ENCODE results near the gene NEDD8.

DNA sequence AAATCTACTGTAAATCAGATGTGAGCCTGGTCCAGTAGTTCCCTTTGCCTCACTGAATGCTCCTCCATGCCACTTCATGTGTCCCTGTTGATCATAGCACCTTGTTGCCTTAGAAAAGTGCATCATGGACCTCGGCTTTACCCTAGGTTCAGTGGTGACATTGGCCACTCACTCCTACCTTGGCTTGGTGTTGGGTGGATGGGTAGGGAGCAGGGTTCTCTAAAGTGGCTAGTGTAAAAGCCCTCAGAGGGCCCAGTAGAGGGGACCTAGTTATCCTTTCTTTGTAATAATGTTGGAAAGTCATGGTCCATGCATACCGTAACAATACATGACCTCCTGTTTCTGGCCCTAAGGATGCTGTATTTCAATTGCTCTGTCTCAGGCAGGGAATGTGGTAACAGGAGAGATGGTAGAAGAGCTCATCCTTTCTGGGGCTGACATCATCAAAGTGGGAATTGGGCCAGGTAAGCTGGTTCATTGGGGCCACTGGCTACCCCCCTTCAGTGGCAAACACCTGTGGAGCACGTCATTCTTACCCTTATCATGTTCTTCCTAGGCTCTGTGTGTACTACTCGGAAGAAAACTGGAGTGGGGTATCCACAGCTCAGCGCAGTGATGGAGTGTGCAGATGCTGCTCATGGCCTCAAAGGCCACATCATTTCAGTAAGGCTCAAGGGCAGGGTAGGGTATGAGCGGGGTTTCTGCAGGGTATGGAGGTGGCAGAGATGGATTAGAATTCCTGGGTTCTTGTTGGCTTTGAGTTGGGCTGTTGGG is 4.7 kb upstream of the NEDD8 start:
- TF ChIP-seq, protein P1, sequence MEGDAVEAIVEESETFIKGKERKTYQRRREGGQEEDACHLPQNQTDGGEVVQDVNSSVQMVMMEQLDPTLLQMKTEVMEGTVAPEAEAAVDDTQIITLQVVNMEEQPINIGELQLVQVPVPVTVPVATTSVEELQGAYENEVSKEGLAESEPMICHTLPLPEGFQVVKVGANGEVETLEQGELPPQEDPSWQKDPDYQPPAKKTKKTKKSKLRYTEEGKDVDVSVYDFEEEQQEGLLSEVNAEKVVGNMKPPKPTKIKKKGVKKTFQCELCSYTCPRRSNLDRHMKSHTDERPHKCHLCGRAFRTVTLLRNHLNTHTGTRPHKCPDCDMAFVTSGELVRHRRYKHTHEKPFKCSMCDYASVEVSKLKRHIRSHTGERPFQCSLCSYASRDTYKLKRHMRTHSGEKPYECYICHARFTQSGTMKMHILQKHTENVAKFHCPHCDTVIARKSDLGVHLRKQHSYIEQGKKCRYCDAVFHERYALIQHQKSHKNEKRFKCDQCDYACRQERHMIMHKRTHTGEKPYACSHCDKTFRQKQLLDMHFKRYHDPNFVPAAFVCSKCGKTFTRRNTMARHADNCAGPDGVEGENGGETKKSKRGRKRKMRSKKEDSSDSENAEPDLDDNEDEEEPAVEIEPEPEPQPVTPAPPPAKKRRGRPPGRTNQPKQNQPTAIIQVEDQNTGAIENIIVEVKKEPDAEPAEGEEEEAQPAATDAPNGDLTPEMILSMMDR (IDR thresholded peaks at IDR 0.05): no peak
- TF ChIP-seq POLR2A (IDR thresholded peaks at IDR 0.05): no peak

Data from right lobe of liver (tissue), 4 donors.